ENCODE data around the gene ARID1B. TPM values are rescaled to one million over a fixed set of nuclear protein-coding genes. Genes with fewer than 3 reads are reported as not detected.
A peak's percentile ranks its signal among the peaks of the same experiment; 100 is the strongest.

Gene ARID1B
- total RNA-seq, 1 donor from 2014 or later: 248 TPM

- intact Hi-C loops (cut with micrococcal nuclease): loop anchor here (5.0 kb wide), 1 partner anchor 181 kb away; no protein-coding TSS in a partner anchor
- no peak for ATAC-seq (ENCODE audit: low read depth)
- Mint-ChIP-seq H3K36me3 (ENCODE audit: low read depth) (peaks cover 21% of the 10 kb centered on the region), H3K27ac (peak overlapping the region; percentile 31), H3K4me1 (peaks cover 86% of the 10 kb centered on the region), H3K27me3 (no peaks in the 10 kb centered on the region), H3K9me3 (no peaks in the 10 kb centered on the region), H3K4me3 (no peak overlapping the region)
- TF ChIP-seq, protein P1, sequence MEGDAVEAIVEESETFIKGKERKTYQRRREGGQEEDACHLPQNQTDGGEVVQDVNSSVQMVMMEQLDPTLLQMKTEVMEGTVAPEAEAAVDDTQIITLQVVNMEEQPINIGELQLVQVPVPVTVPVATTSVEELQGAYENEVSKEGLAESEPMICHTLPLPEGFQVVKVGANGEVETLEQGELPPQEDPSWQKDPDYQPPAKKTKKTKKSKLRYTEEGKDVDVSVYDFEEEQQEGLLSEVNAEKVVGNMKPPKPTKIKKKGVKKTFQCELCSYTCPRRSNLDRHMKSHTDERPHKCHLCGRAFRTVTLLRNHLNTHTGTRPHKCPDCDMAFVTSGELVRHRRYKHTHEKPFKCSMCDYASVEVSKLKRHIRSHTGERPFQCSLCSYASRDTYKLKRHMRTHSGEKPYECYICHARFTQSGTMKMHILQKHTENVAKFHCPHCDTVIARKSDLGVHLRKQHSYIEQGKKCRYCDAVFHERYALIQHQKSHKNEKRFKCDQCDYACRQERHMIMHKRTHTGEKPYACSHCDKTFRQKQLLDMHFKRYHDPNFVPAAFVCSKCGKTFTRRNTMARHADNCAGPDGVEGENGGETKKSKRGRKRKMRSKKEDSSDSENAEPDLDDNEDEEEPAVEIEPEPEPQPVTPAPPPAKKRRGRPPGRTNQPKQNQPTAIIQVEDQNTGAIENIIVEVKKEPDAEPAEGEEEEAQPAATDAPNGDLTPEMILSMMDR (IDR thresholded peaks at IDR 0.05): no peak
- POLR2A ChIA-PET: interaction anchor here (0.7 to 1.0 kb wide), 4 partner anchors 16 to 1268 kb away, joined by 4 to 8 read pairs (median 4); no protein-coding TSS in a partner anchor
- CTCF ChIA-PET: no interaction called here
- no peak for DNase-seq
Measured at GRCh38 chr6:156796627-156797026, 19.4 kb downstream of the ARID1B start.

DNA sequence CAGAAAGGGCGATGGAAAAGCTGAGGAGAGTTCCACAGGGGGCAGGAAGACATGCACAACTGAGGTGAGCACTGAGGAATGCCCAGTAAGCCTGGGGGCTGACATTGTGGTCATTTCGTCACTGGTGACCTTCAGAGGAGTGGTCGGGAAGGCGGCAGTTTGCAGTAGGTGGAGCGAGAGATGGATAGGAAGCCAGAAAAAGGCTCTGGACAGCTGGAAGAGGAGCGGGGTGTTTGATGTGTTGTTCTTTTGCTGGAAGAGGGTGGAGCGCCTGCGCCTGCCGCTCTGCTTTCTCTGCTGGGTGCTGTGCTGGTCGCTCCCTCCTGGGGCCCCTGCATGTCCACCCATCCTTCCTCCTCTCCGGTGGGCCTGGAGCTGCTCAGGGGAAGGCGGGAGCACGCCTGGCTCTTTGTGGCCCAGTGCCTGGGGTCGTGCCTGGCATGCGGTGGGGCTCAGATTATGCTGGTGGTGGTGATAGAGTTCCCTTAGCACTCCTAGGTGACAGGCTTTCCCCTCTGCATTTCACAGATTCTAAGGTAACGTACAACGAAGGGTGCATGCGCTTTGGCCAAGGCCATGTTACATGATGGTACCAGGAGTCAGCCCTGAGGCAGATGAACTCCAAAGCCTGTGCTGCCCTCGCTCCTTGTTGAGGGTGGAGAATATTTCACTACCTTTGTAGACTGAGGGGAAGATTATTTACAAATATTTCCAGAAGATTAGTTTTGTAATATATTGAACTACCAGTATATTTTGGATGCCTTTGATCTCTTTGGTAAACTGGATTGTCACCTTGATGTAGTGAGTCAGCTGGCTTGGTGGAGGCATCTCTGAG is 20.9 kb downstream of the ARID1B start:
- H3K4me3 Mint-ChIP-seq: no peak overlapping the region

DNA sequence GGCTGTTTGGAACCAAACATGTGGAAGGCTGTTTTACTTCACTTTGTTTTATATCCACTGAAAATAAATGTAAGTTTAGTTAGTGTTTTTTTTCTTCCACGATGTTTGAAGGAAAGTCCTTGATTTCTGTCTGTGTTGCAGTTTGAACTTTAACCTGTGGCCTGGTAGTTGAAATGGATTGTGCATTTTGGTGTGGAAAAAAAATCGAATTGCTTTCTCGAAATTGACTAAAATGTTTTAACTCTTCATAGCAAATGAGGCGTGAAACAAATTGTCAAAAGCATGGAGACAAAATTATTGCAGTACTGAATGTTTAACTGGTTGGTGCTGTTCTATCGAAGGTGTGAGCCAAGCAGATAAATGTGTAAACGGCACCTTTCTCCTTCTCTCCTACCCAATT is 24.5 kb downstream of the ARID1B start:
- TF ChIP-seq, protein P1 (IDR thresholded peaks at IDR 0.05): no peak
- Mint-ChIP-seq H3K9me3 (no peaks in the 10 kb centered on the region), H3K4me1 (peaks cover 76% of the 10 kb centered on the region), H3K4me3 (no peak overlapping the region), H3K27ac (no peak overlapping the region), H3K36me3 (ENCODE audit: low read depth) (peaks cover 39% of the 10 kb centered on the region), H3K27me3 (no peaks in the 10 kb centered on the region)
- POLR2A ChIA-PET: no interaction called here
- intact Hi-C loops (cut with micrococcal nuclease): loop anchor here (1.0 kb wide), 1 partner anchor 8 kb away; no protein-coding TSS in a partner anchor
- CTCF ChIA-PET: no interaction called here
- ATAC-seq (ENCODE audit: low read depth) (no peak), DNase-seq (no peak)

More for the DNA sequence above, 20.9 kb downstream of the ARID1B start:
- ChIA-PET CTCF (no interaction called here), POLR2A (interaction anchor here (0.6 kb wide), 1 partner anchor 15 kb away, joined by 3 read pairs; no protein-coding TSS in a partner anchor)
- no peaks in the 10 kb centered on the region for H3K9me3 Mint-ChIP-seq
- DNase-seq (no peak), ATAC-seq (ENCODE audit: low read depth) (no peak)
- no peaks in the 10 kb centered on the region for H3K27me3 Mint-ChIP-seq
- peaks cover 83% of the 10 kb centered on the region for H3K4me1 Mint-ChIP-seq
- intact Hi-C loops (cut with micrococcal nuclease): loop anchor here (5.0 kb wide), 1 partner anchor 179 kb away; no protein-coding TSS in a partner anchor
- peaks cover 25% of the 10 kb centered on the region for H3K36me3 Mint-ChIP-seq (ENCODE audit: low read depth)
- no peak overlapping the region for H3K27ac Mint-ChIP-seq
- TF ChIP-seq, protein P1 (IDR thresholded peaks at IDR 0.05): no peak

- CTCF ChIA-PET: no interaction called here
- no peak overlapping the region for H3K27ac Mint-ChIP-seq
- H3K4me1 Mint-ChIP-seq: peaks cover 77% of the 10 kb centered on the region
- intact Hi-C loops (cut with micrococcal nuclease): no loop called here
- H3K27me3 Mint-ChIP-seq: no peaks in the 10 kb centered on the region
- DNase-seq: no peak
- no peak for ATAC-seq (ENCODE audit: low read depth)
- H3K36me3 Mint-ChIP-seq (ENCODE audit: low read depth): peaks cover 30% of the 10 kb centered on the region
- POLR2A ChIA-PET: interaction anchor here (1.5 kb wide), 1 partner anchor 11 kb away, joined by 4 read pairs; no protein-coding TSS in a partner anchor
- TF ChIP-seq, protein P1 (IDR thresholded peaks at IDR 0.05): no peak
- H3K9me3 Mint-ChIP-seq: no peaks in the 10 kb centered on the region
- no peak overlapping the region for H3K4me3 Mint-ChIP-seq
Measured at GRCh38 chr6:156803353-156803752, 26.2 kb downstream of the ARID1B start.

DNA sequence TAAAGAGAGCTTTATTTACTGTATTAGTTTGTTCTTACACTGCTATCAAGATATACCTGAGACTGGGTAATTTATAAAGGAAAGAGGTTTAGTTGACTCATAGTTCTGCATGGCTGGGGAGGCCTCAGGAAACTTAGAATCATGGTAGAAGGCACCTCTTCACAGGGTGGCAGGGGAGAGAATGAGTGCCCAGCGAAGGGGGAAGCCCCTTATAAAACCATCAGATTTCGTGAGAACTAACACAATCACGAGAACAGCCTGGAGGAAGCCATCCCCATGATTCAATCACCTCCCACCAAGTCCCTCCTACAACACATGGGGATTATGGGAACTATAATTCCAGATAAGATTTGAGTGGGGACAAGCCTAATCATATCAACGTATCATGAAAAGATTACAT is 27.2 kb downstream of the ARID1B start:
- Mint-ChIP-seq H3K27ac (peak overlapping the region; percentile 41), H3K27me3 (no peaks in the 10 kb centered on the region), H3K9me3 (no peaks in the 10 kb centered on the region), H3K4me1 (peaks cover 77% of the 10 kb centered on the region), H3K4me3 (no peak overlapping the region), H3K36me3 (ENCODE audit: low read depth) (peaks cover 27% of the 10 kb centered on the region)
- ATAC-seq (ENCODE audit: low read depth) (no peak), DNase-seq (no peak)
- TF ChIP-seq, protein P1 (IDR thresholded peaks at IDR 0.05): no peak
- ChIA-PET CTCF (no interaction called here), POLR2A (interaction anchor here (1.5 kb wide), 1 partner anchor 12 kb away, joined by 4 read pairs; no protein-coding TSS in a partner anchor)
- intact Hi-C loops (cut with micrococcal nuclease): no loop called here
